DND-41 (cell line): ENCODE results near the gene KIF18B.

Experiments used
- ATAC-seq: fragments of 200-7000 bp; cut with Tn5 transposase; 3 replicates; pipeline ENCODE4 v1.9.1; 2021; ENCODE audit warnings: low read depth; ENCODE audit not compliant: insufficient read depth
- DNase-seq: peaks from one replicate; pipeline ENCODE4 v3.0.0-alpha.2; 2020
- H2AFZ ChIP-seq: 2 replicates; pipeline ENCODE4 v1.6.0; 2012; ENCODE audit warnings: low read depth, low read length
- H3K27ac ChIP-seq: 2 replicates; pipeline ENCODE4 v1.5.1; 2012; ENCODE audit warnings: low read length, inconsistent platforms
- H3K27me3 ChIP-seq: fragments of 200-600 bp; sonication (generic); 2 replicates; pipeline ENCODE4 v1.6.0; 2012; ENCODE audit warnings: low read length, mild to moderate bottlenecking, inconsistent platforms; ENCODE audit not compliant: insufficient read depth, poor library complexity
- H3K36me3 ChIP-seq: 2 replicates; pipeline ENCODE4 v1.5.1; 2012; ENCODE audit warnings: low read length, inconsistent platforms; ENCODE audit not compliant: insufficient read depth
- H3K4me1 ChIP-seq: 2 replicates; pipeline ENCODE4 v1.5.1; 2012; ENCODE audit warnings: mild to moderate bottlenecking, low read length; ENCODE audit not compliant: insufficient read depth
- H3K4me2 ChIP-seq: 2 replicates; pipeline ENCODE4 v1.6.0; 2012; ENCODE audit warnings: mild to moderate bottlenecking, moderate library complexity, low read length, inconsistent platforms; ENCODE audit not compliant: insufficient read depth
- H3K4me3 ChIP-seq, 2 experiments: fragments of 200-600 bp in 1 of 2; shearing (Covaris generic) in 1 of 2; 2 replicates each; pipeline ENCODE4 v1.5.1; 2012 to 2016; ENCODE audit warnings: inconsistent platforms in 2 of 2, low read length in 2 of 2, mild to moderate bottlenecking in 2 of 2, low read depth in 1 of 2, moderate library complexity in 1 of 2
- H3K79me2 ChIP-seq: 2 replicates; pipeline ENCODE4 v1.6.0; 2012; ENCODE audit warnings: low read length, inconsistent platforms; ENCODE audit not compliant: insufficient read depth
- H3K9ac ChIP-seq: 2 replicates; pipeline ENCODE4 v1.6.0; 2012; ENCODE audit warnings: low read depth, mild to moderate bottlenecking, inconsistent platforms, low read length, moderate library complexity
- H3K9me3 ChIP-seq: 2 replicates; pipeline ENCODE4 v1.5.1; 2012; ENCODE audit warnings: low read length, moderate library complexity, mild to moderate bottlenecking, inconsistent platforms; ENCODE audit not compliant: insufficient read depth, severe bottlenecking
- H4K20me1 ChIP-seq: 2 replicates; pipeline ENCODE4 v1.6.0; 2012; ENCODE audit warnings: low read length; ENCODE audit not compliant: insufficient read depth
- EZH2 ChIP-seq: IDR thresholded peaks from 3 replicates; pipeline ENCODE4 v1.6.1; 2012; ENCODE audit warnings: borderline replicate concordance, low read depth, mild to moderate bottlenecking, moderate library complexity, low read length, inconsistent platforms; ENCODE audit not compliant: severe bottlenecking
- TF ChIP-seq, protein P1 (sequence below): IDR thresholded peaks from 2 replicates; pipeline ENCODE4 v1.5.1; 2012; ENCODE audit warnings: borderline replicate concordance, low read length, moderate library complexity, mild to moderate bottlenecking; ENCODE audit not compliant: poor library complexity, severe bottlenecking; ENCODE audit errors: extremely low read depth

KIF18B gene

DNA sequence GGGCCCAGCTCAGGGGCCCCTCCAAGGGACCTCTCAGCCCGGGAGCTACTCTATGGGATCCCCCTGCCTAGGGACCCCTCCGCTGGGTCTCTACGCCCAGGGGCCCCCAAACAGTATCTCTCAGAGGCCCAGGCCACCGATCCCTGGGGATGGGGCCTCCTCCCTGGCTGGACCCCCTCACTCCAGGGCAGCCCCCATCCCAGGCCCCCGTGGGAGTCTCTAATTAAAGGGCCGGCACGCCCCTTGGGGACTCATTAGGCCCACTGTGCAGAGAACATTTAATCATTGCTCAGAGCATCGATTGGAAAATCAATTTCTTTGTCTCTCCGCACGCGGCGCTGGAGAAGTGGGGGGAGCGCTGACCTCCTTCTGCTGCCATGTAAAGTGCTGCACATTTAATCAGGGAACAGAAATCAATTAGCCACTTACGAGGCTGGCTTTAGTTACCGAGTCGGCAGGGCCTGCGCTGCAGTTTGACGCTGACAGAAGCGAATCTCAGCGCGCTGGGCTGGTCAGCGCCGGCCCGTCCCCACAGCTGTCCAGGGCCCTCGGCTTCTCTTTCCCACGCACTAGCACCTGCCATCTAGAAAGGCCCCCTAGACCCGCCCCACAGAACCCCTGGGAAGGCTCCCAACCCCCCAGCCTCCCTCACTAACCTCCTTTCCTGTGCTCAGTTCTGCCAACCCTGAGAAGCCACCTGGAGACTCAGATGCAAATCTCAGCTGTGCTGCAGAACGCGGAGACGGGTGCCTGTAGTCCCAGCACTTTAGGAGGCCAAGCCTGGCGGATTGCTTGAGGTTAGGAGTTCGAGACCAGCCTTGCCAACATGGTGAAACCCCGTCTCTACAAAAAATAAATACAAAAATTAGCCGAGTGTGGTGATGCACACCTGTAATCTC is 40.7 kb upstream of the KIF18B start:
- peak overlapping the region; percentile 95; the same call in 1 of the 2 replicates for H2AFZ ChIP-seq
- no peaks in the 10 kb centered on the region for H3K9me3 ChIP-seq
- 0 out of 4 replicates have a peak overlapping the region, but pooled peaks of 1 of the 2 experiments have one; percentile 59 for H3K4me3 ChIP-seq
- H3K36me3 ChIP-seq = no peaks in the 10 kb centered on the region
- H3K9ac ChIP-seq = peak overlapping the region; percentile 56; the same call in 1 of the 2 replicates
- no peak for DNase-seq
- peaks cover 24% of the 10 kb centered on the region for H3K4me1 ChIP-seq
- peak overlapping the region; percentile 85 for H3K4me2 ChIP-seq
- H3K79me2 ChIP-seq = no peaks in the 10 kb centered on the region
- H3K27me3 ChIP-seq = no peaks in the 10 kb centered on the region
- TF ChIP-seq EZH2 = no peak
- TF ChIP-seq, protein P1, sequence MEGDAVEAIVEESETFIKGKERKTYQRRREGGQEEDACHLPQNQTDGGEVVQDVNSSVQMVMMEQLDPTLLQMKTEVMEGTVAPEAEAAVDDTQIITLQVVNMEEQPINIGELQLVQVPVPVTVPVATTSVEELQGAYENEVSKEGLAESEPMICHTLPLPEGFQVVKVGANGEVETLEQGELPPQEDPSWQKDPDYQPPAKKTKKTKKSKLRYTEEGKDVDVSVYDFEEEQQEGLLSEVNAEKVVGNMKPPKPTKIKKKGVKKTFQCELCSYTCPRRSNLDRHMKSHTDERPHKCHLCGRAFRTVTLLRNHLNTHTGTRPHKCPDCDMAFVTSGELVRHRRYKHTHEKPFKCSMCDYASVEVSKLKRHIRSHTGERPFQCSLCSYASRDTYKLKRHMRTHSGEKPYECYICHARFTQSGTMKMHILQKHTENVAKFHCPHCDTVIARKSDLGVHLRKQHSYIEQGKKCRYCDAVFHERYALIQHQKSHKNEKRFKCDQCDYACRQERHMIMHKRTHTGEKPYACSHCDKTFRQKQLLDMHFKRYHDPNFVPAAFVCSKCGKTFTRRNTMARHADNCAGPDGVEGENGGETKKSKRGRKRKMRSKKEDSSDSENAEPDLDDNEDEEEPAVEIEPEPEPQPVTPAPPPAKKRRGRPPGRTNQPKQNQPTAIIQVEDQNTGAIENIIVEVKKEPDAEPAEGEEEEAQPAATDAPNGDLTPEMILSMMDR = no peak
- no peak overlapping the region for H3K27ac ChIP-seq
- H4K20me1 ChIP-seq = no peaks in the 10 kb centered on the region; the same call in 1 of the 2 replicates
- ATAC-seq = no peak; the same call in 2 of the 3 replicates

DNA sequence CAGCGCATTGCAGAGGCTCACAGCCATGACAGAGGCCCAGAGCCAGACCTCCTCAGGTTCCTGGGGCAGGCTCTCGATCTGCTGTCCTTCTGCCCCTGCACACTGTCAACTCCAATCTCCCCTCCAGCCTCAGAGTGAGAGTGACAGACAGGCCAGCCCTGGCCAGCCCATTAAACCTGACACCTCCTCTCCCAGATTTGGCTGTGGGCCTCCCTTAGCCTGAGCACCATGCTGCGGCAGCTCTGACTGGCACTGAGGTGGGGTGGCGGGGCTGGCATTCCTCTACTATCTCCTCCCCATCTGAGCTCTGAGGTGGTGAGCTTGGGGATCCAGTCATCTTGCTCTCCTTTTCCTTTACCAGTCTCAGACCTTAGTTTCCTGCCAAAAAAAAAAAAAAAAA is 36.0 kb upstream of the KIF18B start:
- no peaks in the 10 kb centered on the region for H3K36me3 ChIP-seq
- peaks cover 24% of the 10 kb centered on the region for H3K4me1 ChIP-seq
- H3K4me3 ChIP-seq = no peak overlapping the region
- H3K9ac ChIP-seq = no peak overlapping the region
- H3K4me2 ChIP-seq = no peak overlapping the region
- TF ChIP-seq EZH2 = no peak
- TF ChIP-seq, protein P1 = no peak
- ATAC-seq = no peak
- no peaks in the 10 kb centered on the region for H3K9me3 ChIP-seq
- H3K79me2 ChIP-seq = no peaks in the 10 kb centered on the region
- H2AFZ ChIP-seq = no peak overlapping the region
- no peaks in the 10 kb centered on the region for H3K27me3 ChIP-seq
- no peak overlapping the region for H3K27ac ChIP-seq
- DNase-seq = no peak
- H4K20me1 ChIP-seq = no peaks in the 10 kb centered on the region

DNA sequence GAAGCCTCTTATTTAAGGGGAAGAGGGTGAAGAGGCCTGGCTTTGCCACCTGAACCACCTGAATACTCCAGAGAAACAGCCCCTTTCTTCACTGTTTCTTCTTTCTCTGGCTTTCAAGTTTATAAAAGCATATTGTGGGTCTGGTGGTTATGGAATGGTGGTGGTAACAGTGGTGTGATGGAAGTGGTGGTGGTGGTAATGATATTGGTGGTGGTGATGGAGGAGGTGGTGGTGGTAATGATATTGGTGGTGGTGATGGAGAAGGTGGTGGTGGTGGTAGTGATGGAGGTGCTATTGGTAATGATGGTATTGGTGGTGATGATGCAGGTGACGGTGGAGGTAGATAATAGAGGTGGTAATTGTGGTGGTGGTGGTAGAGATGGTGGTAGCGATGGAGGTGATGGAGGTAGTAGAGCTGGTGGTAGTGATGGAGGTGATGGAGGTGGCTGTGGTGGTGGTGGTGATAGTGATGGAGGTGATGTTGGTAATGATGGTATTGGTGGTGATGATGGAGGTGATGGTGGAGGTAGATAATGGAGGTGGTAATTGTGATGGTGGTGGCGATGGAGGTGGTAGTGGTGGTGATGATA is 34.6 kb upstream of the KIF18B start:
- no peak overlapping the region for H3K9ac ChIP-seq
- no peak overlapping the region for H3K4me2 ChIP-seq
- H3K79me2 ChIP-seq = no peaks in the 10 kb centered on the region
- H3K36me3 ChIP-seq = no peaks in the 10 kb centered on the region
- H3K4me1 ChIP-seq = peaks cover 14% of the 10 kb centered on the region
- H3K27ac ChIP-seq = no peak overlapping the region
- no peaks in the 10 kb centered on the region for H3K9me3 ChIP-seq
- TF ChIP-seq, protein P1 = no peak
- no peak for TF ChIP-seq EZH2
- no peak overlapping the region for H3K4me3 ChIP-seq
- H3K27me3 ChIP-seq = peaks cover 6% of the 10 kb centered on the region
- no peak overlapping the region for H2AFZ ChIP-seq
- DNase-seq (no peak), ATAC-seq (no peak)
- no peaks in the 10 kb centered on the region for H4K20me1 ChIP-seq
